Astrocyte of the hippocampus (primary cell): ENCODE data around the gene CETN3.
"Not testable (repeated sequence)": the region's sequence is repeated elsewhere in the genome, so short reads cannot be mapped to it uniquely, and the experiment has no call there.

Source experiments
- DNase-seq: peaks from one replicate; pipeline ENCODE4 v3.0.0; 2011; ENCODE audit warnings: low read depth, low spot score

The CETN3 gene

GRCh38 chr5:90383903-90384302, 25.7 kb downstream of the CETN3 start:
- no peak for DNase-seq

GRCh38 chr5:90381213-90381929, 28.2 kb downstream of the CETN3 start:
- DNase-seq = no peak

GRCh38 chr5:90379652-90380051, 29.9 kb downstream of the CETN3 start:
- DNase-seq = no peak

DNA sequence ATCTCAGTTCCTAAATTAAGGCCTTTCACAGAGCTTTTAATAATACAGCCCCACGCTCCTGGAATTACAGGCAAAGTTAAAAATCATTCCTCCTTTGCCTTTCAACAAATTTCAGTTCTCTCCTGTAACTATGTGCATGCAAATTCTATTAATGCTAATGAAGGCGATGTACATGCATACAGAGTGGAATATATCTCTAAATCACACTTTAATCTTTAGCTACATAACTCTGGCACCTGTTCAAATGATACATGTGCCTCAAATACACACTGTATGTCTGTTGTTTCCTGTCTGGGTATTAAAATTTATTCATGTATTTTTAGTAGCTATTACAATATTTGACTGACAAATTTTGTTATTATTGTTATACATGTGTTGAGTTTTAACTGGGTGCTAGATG, 30.8 kb downstream of the CETN3 start:
- DNase-seq = no peak

DNA sequence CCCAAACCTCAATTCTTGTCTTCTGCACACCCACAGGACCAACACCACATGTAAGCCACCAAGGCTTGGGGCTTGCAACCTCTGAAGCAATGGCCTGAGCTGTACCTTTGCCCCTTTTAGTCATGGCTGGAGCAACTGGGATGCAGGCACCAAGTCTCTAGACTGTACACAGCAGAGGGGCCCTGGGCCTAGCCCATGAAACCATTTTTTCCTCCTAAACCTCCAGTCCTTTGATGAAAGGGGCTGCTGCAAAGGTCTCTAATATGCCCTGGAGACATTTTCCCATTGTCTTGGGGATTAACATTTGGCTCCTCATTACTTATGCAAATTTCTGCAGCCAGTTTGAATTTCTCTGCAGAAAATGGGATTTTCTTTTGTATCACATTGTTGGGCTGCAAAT, 38.3 kb downstream of the CETN3 start:
- DNase-seq = not testable (repeated sequence)

DNA sequence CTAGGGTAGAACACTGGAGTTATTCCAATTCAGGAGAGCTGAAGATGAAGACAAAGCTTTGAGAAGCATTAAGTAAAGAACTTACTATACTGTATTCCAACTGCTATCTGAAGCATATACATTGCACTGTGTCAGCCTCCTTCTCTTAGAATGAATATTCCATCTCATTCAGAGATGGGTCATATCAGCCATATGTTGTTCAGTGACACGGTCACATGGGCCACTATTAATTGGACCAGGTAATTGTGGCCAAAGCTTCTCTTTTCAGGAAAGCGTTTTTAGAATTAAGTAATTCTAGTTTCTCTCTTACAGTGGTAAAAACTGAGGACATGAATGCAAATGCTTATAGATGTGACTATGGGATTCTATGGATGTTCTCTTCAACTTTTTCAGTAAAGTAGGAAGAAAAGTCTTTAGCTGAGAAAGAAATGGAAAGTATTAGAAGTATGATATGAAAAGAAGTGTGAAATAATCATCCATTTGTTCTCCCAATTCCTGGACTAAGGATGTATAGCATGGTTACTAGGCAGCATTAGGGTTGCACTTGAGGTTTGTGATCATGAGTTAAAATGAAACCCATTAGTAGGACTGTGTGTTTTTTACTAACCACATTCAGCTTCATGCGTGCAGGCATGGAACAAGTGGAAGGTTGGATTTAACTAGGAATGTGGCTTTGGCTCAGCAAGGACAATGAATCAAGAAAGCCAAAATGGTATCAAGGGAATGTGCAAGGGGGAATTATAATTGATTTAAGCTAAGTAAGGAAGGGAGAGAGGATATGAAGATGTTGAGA, 40.9 kb downstream of the CETN3 start:
- DNase-seq = no peak

GRCh38 chr5:90367879-90368278, 41.7 kb downstream of the CETN3 start:
- DNase-seq = no peak

- DNase-seq = no peak
These were observed 42.6 kb downstream of the CETN3 start for GRCh38 chr5:90366948-90367347.

DNA sequence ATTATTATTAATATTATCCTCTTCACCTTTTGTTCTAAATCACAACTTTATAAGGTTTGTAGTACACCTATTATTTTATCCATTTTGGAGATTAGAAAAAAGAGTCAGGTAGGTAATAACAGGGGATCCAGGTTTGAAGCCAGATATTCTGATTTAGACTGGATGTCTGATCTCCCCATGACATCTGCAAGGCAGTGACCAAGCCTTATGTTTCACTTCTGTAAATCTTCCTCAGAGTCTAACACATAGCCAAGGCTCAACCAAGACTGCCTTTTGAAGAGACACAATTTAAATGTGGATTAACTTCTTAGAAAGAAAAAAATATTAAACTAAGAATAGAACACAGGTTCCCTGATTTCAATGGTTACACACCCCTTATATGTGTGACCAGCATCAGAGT, 44.2 kb downstream of the CETN3 start:
- DNase-seq = no peak

GRCh38 chr5:90359073-90359920, 50.3 kb downstream of the CETN3 start:
- DNase-seq = no peak

- DNase-seq = peak; percentile 58
These were observed 52.9 kb downstream of the CETN3 start for GRCh38 chr5:90356622-90357021.

- DNase-seq = no peak
These were observed 53.4 kb downstream of the CETN3 start for GRCh38 chr5:90356176-90356575.

DNA sequence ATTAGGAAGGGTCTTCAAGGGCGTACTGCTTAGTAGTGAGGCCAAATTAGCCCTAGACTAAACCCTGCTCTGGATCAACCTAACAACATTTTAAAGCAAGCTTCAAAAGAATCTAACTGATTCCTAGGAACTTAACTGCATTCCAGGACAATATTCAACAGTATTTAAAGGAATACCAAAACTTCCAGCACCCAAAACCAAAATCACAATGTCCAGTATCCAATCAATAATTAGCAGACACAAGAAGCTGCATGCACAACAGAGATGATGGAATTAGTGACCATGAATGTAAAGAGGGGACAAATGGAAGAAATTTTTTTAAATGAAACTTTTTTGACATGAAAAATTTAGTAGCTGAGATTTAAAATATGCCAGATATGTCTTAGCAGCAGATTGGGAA, 53.9 kb downstream of the CETN3 start:
- no peak for DNase-seq

DNA sequence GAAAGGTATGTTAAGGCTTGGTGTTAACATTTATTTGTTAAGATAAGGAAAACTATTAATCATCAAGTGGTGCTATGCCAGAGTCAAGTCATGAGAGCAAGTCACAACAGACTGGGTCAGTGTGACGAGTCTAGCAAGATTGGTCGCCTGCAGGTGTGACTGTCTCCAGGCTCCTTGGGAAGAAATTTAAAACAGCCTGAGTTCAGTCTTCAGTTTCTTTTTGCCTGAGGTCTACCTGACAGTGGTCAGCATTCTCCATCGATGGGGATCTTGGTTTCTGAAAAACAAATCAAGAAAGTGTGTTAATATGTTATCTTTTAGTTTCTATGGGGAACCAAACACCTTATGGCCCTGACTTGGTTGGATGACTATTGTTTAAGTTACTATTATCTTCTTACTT, 56.3 kb downstream of the CETN3 start:
- no peak for DNase-seq

DNA sequence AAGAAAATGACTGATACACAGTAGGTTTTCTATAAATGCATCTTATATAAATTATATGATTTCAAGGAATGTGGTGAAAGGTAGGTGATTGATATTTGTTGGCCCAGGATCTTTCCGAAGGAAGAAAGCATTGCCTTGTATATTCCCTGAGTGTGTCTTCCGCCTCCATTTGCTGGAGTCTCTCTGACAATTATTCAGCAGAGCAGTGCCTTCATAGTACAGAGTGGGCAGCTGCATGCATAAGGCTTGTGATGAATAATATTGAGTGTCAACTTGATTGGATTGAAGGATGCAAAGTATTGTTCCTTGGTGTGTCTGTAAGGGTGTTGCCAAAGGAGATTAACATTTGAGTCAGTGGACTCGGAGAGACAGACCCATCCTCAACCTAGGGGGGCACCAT, 58.5 kb downstream of the CETN3 start:
- DNase-seq = no peak

GRCh38 chr5:90347462-90347861, 62.1 kb downstream of the CETN3 start:
- DNase-seq = no peak

DNA sequence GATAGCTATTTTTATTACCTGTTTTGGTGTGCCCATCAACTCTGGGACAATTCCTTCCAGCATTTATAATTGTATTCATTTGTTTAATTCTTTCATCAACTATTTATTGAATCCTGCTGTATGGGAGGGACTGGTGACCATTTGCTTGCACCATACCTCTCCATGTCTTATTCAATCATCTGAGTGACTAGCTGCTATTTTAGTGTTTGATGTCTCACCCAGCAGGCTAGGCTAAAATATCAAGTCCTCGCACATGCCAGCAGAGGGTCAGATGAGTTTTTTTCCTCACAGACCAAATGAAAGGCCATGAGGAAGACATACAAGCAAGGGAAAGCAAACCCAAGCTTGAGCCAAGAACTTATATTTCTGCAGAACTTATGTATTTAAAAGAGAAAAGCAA, 63.9 kb downstream of the CETN3 start:
- no peak for DNase-seq

- DNase-seq = no peak
These were observed 64.9 kb downstream of the CETN3 start for GRCh38 chr5:90344689-90345088.

DNA sequence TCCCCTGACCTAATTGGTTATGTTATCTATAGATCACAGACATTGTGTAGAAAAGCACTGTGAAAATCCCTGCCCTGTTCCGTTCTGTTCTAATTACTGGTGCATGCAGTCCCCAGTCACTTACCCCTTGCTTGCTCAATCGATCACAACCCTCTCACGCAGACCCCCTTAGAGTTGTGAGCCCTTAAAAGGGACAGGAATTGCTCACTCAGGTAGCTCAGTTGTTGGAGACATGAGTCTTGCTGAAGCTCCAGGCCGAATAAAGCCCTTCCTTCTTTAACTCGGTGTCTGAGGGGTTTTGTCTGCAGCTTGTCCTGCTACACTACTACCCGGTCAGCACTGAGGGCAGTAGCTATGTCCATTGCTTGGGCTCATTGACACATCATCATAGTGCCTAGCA, 65.8 kb downstream of the CETN3 start:
- DNase-seq = not testable (repeated sequence)

- no peak for DNase-seq
These were observed 67.0 kb downstream of the CETN3 start for GRCh38 chr5:90342576-90342975.
